GM18867 (cell line): ENCODE data around the gene PARVG.

ENCODE experiments used
- ATAC-seq: cut with Tn5 transposase; IDR thresholded peaks from one replicate; pipeline ENCODE4 v1.9.1; 2021; ENCODE audit warnings: mild to moderate bottlenecking, moderate library complexity; ENCODE audit not compliant: unreplicated experiment

Gene PARVG

DNA sequence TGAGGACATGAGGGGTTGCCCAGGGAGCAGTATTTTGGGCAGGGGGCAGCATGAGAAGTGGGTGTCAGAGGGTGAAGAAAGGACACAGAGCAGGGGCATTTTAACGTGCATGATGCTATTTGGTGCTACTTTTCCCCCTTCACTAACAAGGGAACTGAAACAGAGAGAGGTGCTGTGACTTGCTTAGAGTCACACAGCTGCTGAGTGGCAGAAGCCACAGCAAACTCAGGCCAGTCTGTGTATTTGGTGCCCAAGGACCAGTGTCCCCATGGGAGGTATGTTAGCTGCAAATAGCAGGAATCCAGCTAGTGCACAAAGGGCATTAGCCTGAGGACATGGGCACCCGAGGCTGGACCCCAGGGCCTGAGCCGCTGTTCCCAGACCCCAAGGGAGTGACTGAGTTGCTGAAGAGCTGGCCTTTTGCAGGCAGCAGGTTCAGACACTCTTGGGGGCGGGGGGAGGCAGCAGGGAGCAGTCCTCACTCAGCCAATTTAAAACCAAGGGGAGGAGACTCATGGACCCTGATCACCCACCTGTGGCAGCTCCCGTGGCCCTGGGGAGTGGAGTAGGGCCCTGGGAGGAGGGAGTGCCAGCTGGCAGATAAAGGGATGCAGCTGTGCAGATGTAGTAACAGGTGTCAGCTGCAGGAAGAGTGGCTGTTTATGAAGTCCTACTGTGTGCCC, 14.6 kb downstream of the PARVG start:
- no peak for ATAC-seq

DNA sequence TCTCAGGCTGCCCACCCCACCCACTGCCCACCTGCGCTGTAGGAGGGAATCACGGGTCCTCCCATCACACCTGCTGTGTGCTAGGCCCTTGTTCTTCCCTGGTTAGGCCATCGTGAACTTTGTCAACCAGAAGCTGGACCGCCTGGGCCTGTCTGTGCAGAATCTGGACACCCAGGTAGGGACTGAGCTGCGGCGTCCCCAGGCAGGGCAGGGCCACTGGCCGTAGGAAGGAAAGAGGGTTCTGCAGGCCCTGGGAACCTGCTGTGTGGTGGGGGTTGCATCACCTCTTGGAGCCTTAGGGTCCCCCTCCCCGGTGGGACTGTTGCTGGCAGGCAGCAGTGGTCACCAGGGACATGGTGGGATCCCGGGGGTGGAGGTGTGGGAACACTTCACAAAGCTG, 15.5 kb downstream of the PARVG start:
- ATAC-seq = no peak

DNA sequence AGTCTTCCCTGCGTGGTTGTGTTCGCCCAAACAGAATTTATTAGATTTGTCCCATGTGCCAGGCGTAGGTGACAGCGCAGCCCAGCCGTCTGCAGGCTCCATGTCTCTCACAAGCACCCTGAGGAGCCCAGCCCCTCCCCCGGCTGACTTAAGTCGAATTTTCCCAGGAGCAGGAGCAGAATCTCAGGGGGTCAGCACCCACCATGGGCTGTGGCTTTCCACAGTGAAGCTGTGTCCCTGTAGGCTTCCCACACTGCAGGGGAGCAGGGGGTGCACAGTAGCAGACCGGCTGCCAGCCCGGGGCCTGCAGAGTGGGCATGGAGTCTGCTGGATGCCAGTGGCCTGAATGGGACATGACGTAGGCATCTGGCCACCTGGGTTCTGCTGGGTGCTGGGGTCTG, 16.0 kb downstream of the PARVG start:
- ATAC-seq = no peak

DNA sequence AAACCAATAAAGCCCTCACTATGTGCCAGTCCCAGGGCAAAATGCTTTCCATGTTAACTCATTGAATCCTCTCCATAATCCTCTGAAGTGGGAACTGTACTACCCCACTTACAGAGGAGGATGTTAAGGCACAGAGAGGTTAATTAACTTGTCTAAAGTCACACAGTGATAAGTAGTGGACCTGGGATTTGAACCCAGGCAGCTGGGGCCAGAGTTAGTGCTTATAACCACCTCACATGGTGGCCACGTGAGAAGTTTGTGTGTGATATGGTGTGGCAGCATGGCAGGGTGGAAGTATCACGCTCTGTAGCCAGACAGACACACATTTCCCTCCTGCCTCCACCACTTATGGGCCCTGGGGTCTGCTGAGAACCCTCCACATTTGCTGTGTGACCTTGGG, 16.5 kb downstream of the PARVG start:
- ATAC-seq = no peak

DNA sequence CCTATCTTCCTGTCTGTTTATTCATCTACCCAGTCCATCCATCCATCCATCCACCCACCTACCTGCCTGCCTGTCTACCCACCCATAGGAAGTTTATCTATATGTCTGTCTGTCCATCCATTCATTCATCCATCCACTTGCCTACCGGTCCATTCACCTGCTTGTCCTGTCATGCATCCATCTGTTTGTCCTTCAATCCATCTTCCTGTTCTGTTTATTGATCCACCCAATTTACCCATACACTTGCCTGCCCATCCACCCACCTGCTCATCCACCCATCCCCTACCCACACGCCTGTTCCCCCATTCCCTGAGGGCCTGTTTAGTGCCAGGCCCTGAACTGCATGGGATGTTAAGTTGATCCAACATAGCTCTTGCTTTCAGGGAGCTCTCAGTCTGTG, 18.4 kb downstream of the PARVG start:
- ATAC-seq = no peak

DNA sequence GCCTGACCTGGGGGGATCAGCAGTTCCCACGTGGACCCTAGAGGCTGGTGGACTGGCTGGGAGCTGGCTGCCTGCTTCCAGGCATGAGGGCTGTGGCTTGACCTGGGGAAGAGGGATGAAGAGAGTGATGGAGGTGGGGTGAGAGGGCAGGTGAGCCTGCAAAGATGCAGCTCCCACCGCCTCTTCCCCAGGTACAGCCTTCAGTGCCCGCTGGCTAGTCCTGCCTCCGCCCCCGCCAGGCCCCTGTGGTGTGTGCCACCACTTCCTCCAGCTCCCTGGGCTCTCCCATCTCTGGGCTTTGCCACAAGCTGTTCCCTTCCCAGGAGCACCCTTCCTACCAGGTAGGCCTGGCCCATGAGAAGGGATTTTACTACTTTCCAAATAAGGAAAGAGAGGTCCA, 19.1 kb downstream of the PARVG start:
- no peak for ATAC-seq

DNA sequence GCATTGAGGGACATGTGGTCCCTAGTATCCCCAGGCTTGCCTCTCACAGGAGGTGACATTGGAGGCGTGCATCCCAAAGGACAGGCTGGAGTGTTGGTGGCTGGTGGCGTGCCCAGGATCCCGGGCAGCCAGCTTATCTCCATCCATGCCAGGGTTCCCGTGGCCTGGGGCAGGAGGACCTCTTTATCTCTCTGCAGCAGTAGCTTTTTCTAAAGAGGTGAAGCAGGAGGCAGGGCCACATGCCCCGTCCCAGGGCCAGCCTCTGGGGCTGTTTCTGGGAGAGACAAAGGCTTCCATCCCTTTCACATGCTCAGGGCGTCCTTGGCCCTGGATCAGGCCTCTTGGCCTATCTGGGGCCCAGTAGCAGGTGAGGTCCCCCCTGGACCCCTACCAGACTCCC, 19.7 kb downstream of the PARVG start:
- ATAC-seq = no peak

DNA sequence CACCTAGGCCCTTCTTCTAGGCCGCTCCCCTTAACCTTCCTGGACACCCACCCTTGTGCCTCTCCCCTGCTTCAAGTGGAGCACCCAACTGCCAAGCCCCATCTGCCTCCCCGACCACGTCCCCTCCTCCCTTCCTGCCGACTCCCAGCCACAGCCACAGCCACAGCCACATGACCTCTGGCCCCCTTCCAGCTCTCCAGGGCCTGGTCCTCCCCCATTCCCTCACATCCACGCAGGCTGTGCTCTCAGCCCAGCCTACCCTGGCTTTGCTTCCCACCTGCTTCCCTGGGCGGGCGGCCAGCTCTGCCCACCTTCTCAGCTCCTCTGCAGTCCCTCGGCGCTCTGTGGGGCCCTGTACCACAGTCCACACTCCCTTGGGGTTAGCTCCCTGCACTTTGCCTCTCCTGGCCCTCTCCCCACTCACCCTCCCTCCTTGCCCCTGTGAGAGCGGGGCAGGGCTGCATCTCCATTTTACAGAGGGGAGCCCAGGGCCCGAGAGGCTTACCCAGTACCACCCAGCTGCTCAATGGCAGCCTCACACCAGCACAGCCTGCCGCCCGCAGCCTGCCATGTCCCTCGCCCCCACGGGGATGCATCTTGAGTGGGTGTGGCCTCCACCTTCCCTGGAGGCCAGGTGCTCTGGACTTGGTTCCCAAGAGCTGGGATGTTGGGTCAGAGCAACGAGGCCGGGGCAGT, 20.3 kb downstream of the PARVG start:
- ATAC-seq = no peak

DNA sequence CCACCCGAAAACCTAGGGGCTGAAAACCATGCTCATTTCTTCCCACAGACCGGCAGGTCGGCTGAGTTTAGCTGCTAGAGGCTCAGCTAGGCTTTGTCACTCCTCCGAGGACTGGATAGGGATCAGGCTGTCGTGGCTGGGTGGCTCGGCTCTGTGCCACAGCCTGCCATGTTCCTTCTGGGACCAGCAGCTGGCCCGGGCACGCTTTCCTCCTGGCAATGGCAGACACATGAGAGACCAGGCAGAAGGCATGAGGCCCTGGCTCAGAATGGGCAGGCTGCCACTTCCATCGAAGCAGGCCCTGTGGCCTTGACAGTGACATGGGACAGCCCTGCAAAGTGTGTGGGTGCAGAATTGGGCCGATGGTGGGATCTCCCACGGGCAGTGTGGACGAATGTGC, 20.9 kb downstream of the PARVG start:
- no peak for ATAC-seq

DNA sequence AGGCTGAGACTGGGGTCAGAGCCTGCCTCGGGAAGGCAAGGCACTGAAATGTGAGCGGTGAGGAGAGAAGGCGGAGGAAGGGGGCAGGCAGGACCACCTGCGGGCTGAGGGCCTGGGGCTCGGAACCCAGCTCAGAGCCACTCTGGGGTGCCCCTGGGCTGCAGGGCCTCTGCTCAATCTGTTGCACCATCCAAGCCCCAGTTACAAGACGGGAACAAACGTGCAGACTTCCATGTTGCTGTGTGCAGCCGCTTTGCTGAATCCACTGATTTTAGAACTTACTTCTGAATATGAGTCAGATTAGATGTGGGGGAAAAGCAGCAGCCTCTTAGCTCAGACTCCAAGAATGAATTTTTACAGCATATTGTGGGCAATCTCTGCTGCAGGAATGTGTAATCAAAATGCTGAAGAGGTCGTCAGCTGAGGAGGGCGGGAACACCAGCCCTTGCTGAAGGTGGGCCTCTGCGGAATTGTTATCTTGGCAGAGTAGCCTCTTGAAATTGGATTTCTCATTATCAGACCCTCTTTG, 21.6 kb downstream of the PARVG start:
- no peak for ATAC-seq

DNA sequence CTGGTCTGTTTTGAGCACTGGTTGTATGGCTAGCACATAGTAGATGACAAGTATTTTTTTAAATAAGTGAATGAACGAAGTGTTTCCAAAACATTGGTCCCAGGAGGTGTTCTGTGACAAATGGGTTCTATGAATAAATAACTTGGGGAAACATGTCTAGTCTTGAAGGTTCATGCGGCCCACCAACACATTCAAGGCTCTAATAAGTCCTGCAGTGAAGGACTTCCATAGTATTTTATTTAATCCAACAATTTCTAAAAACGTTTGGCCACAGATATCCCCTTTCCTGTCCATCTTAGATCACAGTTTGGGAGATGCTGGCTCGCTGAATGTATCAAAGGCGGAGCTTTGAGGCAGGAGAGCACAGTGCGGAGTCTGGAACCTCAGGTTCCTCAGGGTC, 22.5 kb downstream of the PARVG start:
- ATAC-seq = no peak

DNA sequence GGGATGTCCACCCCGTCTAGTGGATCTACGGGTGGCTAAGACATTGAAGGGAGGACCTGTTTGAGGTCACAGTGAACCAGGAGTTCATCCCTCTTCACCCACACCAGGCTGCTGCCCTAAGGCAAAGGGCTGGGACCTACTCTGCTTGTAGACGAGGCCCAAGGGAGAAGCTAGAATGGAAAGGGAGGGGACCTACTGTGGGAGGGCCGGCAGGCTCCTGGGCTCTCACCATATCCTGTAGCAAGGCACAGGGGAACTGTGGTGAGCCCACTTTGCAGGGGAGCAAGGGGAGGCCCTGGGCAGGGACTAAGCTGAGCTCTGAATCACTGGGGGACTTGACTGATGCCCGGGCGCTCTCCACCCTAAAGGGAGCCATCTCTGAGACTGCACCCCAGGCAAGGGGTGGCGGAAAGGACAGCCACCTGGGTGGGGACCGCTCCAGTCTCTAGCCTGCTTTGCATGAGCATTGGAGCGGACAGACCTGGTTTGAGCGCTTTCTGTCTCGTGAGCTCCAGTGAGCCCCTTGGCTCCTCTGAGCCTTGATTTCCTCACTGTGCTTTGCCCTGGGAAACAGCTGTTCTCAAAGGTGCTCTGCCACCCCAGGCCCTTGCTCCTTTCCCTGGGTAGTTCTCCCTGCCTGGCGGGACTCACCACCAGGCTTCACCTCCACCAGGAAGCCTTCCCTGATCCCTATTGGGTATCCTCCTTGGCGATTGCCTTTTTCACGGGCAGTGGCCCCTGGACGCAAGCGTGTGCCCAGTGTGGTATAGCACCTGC, 24.2 kb downstream of the PARVG start:
- ATAC-seq = no peak

DNA sequence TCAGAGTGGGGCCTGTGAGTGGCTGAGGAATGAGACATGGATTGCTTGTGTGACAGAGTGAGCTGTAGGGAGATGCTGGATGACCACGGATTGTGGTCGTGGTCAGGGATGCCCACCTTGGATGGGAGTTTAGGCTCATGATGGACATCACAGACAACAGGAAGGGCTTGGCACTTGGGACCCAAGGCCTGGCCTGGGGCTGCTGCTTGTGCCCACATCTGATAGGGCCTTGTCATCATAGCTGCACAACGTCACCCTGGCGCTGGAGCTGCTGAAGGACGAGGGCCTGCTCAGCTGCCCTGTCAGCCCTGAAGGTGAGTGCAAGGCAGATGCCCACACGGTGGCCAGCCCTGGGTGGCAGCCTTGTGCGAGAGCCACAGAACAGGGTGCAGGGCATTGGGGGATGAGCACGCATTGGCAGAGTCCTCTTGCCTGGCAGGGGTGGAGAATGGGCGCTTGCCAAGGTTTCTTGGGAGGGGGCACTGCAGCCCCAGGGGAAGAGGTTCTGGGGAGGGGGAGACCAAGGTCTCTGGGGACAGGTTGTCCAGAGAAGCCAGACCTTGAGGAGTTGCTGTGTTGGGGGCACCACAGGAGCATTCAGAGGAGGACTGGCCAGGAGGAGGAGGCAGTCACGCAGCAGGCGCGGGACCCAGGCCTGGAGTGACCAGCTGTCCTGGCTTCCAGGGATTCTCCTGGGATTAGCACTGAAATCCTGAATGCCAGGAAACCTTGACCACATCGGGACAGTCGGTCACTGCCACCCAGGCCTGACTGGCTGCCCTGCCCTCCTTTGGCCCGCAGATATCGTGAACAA, 25.0 kb downstream of the PARVG start:
- no peak for ATAC-seq

DNA sequence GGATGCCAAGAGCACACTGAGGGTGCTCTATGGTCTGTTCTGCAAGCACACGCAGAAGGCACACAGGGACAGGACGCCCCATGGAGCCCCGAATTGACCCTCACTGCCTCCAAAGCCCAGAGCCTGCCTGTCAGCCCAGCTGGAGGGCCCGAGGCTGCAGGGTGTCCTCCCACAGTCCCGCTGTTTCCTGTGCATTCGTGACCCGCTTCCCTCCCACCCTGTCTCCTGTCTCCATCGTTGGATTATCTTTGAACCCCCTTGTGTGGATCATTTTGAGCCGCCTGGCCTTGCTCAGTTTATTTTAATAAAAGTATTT, 25.6 kb downstream of the PARVG start:
- no peak for ATAC-seq

DNA sequence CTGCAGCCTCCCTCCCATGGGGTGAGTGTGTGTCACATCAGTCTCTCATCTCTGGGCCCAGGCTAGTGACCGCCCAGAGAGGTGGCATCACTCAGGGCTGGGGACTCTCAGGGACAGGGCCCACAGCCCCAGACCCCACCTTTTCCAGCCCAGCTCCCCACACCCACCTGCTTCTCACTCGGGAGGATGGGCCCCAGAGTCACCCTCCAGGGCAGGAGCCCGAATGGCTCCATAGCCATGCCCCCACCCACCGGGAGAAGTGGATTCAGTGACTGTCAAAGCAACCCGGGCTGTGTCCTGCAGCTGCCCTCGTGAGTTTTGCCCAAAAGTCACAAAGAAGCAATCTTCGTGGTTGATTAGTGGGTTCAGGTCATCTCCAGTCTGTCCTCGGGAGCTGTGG, 26.0 kb downstream of the PARVG start:
- no peak for ATAC-seq

DNA sequence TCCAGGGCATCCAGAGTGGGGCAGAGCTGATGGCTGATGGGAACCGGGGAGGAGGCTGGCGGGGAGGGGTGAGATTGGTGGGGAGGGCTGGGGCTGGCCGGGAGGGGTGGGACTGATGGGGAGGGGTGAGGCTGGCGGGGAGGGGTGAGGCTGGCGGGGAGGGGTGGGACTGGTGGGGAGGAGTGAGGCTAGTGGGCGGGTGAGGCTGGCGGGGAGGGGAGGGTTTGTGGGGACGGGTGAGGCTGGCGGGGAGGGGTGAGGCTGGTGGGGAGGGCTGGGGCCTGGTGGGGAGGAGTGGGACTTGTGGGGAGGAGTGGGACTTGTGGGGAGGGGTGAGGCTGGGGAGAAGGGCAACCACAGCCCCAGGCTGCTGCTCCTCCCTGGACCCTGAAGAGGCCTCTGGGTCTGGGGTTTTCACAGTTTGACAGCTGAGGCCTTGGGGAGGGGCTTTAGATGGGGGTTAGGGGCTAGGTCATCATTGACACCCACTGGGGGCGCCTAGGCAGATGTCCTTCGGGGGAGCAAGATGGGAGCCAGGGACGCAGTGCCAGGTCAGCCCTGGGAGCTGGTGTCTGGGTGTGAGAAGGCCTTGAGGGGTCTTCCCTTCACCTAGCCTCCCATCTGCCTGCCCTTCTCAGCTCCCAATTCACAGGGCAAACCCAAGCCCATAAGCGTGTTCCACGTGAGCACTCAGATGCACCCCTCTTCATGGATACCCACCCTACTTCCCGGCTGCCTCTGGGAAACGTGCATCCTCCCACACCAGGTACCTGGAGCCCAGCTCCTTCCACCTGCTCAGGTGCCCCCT, 26.7 kb downstream of the PARVG start:
- no peak for ATAC-seq

DNA sequence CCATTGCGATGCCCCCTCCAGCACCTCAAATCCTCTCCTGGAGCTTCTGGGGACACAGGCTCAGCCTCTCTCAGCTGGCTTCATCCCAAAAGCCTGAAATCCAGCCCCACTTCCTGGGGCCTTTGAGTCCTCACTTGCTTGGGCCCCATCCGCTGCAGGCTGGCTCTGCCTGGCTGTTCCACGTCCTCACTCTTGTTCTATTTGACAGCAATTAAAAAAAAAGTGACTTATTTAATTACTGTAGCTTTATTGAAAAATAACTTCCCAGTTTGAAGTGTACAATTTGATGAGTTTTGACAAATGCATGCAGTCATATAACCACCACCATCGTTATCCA, 27.2 kb downstream of the PARVG start:
- ATAC-seq = no peak

DNA sequence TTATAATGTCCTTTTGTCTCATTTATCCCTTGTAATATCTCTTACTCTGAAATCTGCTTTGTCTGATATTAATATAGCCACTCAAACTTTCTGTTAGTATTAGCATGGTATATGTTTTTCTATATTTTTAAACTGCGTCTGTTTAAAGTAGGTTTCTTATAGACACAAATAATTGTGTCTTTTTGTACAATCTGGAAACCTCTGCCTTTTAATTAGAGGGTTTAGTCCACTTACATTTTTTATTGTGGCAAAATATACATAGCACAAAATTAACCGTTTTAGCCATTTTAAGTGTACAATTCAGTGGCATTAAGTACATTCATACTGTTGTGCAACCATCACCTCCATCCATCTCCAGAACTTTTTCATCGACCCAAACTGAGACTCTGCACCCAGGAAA, 28.6 kb downstream of the PARVG start:
- ATAC-seq = no peak

DNA sequence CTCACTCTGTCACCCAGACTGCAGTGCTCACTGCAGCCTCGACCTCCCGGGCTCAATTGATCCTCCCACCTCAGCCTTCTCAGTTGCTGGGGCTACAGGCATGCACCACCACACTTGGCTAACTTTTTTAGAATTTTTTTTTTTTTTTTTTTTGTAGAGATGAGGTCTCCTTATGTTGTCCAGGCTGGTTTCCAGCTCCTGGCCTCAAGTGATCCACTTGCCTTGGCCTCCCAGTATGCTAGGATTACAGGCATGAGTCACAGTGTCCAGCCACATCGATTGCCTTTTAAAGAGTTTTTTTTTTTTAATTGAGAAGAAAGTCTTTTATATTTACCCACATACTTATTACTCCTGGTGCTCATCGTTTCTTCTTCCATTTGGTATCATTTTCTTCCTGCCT, 30.0 kb downstream of the PARVG start:
- no peak for ATAC-seq

DNA sequence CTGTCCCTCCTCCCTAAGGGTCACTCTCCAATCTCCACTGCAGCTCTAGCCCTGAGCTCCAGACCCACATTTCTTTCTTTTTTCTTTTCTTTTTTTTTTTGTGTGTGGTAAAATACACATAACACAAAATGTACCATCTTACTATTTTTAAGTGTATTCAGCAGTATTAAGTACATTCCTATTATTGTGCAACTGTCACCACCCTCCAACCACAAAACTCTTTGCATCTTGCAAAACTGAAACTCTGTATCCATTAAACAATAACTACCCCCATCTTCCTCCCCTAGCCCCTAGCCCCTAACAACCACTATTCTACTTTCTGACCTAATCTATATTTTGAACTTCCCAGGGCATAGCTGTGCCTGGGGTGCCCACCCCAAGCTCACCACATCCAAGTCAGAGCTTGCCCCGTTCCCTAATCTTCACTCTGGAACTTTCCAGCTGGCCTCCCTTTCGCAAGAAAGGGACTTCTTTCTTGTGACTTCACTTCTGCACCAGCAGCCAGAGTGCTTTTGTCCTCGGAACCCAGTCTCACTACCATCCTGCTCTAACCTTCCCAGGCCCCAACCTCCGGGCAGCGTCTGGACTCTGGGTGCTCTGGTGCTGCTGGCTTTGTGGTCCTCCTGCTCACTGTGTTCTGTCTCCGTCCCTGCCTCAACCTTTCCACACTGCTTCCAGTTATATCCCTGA, 30.7 kb downstream of the PARVG start:
- ATAC-seq = no peak
